ENCODE results near the gene VWA8. TPM values are rescaled to one million over a fixed set of nuclear protein-coding genes. Genes with fewer than 3 reads are reported as not detected.
A peak's percentile ranks its signal among the peaks of the same experiment; 100 is the strongest.

VWA8 gene
- total and polyA plus RNA-seq, 2 donors = 8.8 to 45.9 TPM

DNA sequence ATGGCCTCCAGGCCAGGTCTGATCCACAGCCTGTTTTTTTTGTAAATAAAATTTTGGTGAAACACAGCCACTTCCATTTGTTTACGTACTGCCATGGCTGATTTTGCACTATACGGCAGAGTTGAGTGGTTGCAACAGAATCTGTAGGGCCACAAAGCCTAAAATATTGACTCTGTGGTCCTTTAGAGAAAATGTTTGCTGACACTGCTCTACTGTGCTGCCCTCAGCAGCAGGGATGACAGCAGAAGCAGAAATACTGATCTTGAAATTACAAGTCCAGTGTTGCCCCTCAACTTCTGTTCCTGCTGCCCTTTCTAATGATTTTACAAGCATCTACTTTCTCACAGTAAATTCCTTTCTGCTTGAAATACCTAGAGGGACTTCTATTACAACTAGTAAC lies 258.4 kb downstream of the VWA8 start:
- H3K36me3 ChIP-seq (ENCODE audit: insufficient read depth) = no peaks in the 10 kb centered on the region
- H3K4me3 ChIP-seq (ENCODE audit: low read depth, low read length) = no peak overlapping the region
- DNase-seq (ENCODE audit: extremely low spot score) = no peak
- 90% methylated on average over 2 of the region's 2 CpGs for WGBS
- H3K27ac ChIP-seq (ENCODE audit: low read depth) = no peak overlapping the region
- no peaks in the 10 kb centered on the region for H3K4me1 ChIP-seq (ENCODE audit: insufficient read depth)

DNA sequence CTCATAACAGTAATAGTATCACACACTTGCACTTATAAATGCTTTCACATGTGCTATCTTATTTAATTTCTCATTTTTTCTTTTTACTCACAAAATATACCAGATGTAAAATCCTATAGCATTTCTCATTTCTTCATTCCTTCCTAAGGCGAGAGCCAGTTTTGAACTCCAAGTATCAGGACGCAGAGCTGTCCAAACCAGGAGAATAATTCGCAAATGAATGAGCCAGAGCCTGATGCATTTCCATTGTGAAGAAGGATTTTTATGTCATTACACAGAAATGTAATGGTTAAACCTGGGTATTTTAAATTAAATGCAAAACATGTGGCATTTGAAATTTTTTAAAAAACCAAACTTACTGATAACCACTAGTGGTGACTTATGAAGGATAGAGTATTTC lies 259.2 kb downstream of the VWA8 start:
- WGBS = 91% methylated on average over 3 of the region's 3 CpGs
- Histone ChIP-seq H3K4me3 (ENCODE audit: low read depth, low read length) (no peak overlapping the region), H3K4me1 (ENCODE audit: insufficient read depth) (no peaks in the 10 kb centered on the region), H3K36me3 (ENCODE audit: insufficient read depth) (no peaks in the 10 kb centered on the region), H3K27ac (ENCODE audit: low read depth) (no peak overlapping the region)
- DNase-seq (ENCODE audit: extremely low spot score) = no peak

DNA sequence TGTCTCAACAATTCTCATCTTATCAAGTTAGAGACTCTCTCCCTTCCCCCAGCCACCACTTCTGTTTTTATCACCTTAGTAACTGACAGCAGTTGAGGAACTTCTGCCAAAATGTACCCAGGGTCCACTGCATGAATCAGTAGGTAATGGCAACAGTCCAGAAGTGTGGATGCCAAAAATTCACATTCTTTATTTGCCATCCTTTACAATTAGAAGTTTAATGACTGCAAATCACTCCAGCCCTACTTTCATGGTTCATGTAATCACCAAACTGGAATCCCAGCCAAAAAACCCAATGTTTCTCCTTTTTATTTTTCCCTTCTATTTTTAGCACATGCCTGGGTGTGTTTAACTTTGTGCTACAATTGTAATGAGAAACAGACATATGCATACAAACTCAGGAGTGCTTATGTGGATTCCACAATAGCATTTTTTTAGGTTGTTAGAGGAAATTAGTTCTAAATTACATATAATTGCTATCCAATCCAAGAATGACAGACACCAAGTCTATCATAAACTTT lies 260.1 kb downstream of the VWA8 start:
- no peak overlapping the region for H3K4me3 ChIP-seq (ENCODE audit: low read depth, low read length)
- H3K36me3 ChIP-seq (ENCODE audit: insufficient read depth) = no peaks in the 10 kb centered on the region
- no peaks in the 10 kb centered on the region for H3K4me1 ChIP-seq (ENCODE audit: insufficient read depth)
- no peak for DNase-seq (ENCODE audit: extremely low spot score)
- H3K27ac ChIP-seq (ENCODE audit: low read depth) = no peak overlapping the region

DNA sequence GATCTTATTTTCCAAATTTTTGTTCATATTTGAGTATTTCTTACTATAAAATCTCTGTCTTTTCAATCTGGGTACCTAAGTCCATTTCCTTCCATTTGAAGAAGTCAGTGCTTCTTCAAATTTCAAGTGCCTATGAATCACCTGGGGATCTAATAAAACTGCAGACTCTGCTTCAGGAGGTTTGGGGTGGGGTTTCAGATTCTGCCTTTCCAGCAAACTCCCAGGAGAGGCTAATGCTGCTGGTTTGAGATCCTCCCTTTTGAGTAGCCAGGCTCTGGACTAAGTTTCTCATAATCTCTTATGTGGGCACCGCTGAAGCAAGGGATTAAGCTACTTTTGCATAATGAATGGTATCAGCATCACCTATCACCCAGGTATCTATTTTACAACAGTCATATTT lies 261.1 kb downstream of the VWA8 start:
- WGBS = 95% methylated on average over 1 of the region's 1 CpG
- H3K27ac ChIP-seq (ENCODE audit: low read depth) = no peak overlapping the region
- no peaks in the 10 kb centered on the region for H3K4me1 ChIP-seq (ENCODE audit: insufficient read depth)
- H3K36me3 ChIP-seq (ENCODE audit: insufficient read depth) = no peaks in the 10 kb centered on the region
- DNase-seq (ENCODE audit: extremely low spot score) = no peak
- H3K4me3 ChIP-seq (ENCODE audit: low read depth, low read length) = no peak overlapping the region

DNA sequence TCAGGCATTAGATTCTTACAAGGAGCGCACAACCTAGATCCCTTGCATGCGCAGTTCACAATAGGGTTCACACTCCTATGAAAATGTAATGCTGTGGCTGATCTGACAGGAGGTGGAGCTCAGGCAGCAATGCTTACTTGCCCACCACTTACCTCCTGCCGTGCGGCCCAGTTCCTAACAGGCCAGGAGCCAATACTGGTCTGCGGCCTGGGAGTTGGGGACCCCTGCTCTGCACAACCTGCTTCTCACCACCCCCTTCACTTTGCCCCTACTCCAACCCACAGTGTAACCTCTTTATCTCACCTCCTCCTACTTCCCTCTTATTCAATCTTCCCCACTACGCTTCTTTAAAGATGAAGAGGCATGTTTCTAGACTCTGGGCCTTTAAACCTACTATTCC lies 263.3 kb downstream of the VWA8 start:
- no peak overlapping the region for H3K27ac ChIP-seq (ENCODE audit: low read depth)
- no peaks in the 10 kb centered on the region for H3K4me1 ChIP-seq (ENCODE audit: insufficient read depth)
- no peaks in the 10 kb centered on the region for H3K36me3 ChIP-seq (ENCODE audit: insufficient read depth)
- no peak for DNase-seq (ENCODE audit: extremely low spot score)
- 96% methylated on average over 6 of the region's 6 CpGs for WGBS
- no peak overlapping the region for H3K4me3 ChIP-seq (ENCODE audit: low read depth, low read length)

DNA sequence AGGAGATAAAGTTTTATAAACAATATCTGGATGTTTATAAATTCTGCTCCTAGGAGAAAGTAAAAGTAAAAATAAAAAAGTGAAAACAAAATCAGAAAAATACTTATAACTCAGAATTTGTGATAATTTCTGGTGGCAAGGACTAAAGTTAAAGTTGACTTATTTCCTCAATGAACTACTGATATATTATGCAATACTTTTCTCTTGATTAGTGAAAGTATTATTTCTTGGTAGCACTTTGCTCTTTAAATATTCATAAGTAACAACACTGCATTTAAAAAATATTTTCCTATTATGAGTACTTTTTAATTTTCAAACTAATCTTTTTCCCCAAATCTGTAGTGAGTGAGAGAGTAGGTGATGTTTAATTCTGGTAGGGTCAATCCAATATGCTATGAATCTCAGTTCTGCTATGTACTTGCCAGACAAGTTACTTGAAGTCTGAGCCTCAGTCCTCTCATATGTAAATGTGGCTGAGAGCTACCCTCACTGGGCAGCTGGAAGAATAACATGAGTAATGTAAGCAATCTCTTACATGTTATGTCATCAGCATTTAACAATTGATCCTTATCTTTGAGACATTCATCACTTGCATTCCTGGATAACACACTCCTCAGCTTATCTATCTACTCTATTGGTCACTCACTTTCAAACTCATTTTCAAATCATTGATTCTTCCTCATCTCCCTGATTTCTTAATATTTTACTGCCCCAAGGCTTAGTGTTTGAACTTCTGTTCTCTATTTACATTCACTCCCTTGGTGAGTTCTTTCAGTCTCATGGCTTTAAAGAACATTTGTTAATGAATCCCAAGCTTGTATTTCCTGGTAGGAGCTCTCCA lies 264.5 kb downstream of the VWA8 start:
- no peaks in the 10 kb centered on the region for H3K36me3 ChIP-seq (ENCODE audit: insufficient read depth)
- peak overlapping the region; percentile 38 for H3K27ac ChIP-seq (ENCODE audit: low read depth)
- no peaks in the 10 kb centered on the region for H3K4me1 ChIP-seq (ENCODE audit: insufficient read depth)
- H3K4me3 ChIP-seq (ENCODE audit: low read depth, low read length) = no peak overlapping the region
- no peak for DNase-seq (ENCODE audit: extremely low spot score)

DNA sequence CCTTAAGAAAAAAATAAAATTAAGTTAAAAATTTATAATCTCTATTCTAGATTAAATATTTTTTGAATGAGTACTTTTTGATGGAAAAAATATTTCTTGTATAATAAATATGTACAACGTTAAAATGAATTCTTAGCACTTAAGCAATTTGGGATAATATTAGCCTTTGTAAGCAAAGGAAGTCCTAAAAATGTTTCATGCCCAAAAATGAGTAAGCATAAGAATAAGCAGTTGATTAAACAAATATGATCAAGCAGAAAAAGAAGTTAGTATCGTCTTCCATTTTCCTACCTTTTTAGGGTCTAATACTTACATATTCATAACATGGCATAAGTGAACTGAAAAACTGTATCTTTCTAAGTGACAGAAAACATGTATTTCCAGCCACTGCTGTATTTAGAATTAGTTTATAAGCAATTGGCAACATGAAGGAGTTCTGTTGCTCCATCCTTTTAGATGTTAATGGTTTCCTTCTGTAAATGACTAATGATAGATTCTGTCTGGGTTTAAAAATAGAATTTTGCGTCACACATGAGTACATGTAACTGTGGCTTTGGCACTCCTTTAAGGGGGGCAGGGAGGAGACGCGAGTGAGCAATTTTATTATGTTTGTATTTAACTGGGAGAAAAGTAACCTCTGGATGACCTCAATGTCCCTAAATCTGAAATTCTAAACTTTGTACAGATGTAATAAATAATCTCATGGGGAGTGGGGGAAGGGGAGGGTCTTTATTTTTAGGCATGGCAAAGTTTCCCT lies 266.2 kb downstream of the VWA8 start:
- H3K27ac ChIP-seq (ENCODE audit: low read depth) = peak overlapping the region; percentile 66
- no peak overlapping the region for H3K4me3 ChIP-seq (ENCODE audit: low read depth, low read length)
- DNase-seq (ENCODE audit: extremely low spot score) = peak; percentile 64
- no peaks in the 10 kb centered on the region for H3K36me3 ChIP-seq (ENCODE audit: insufficient read depth)
- H3K4me1 ChIP-seq (ENCODE audit: insufficient read depth) = no peaks in the 10 kb centered on the region
- WGBS = 14% methylated on average over 5 of the region's 5 CpGs

DNA sequence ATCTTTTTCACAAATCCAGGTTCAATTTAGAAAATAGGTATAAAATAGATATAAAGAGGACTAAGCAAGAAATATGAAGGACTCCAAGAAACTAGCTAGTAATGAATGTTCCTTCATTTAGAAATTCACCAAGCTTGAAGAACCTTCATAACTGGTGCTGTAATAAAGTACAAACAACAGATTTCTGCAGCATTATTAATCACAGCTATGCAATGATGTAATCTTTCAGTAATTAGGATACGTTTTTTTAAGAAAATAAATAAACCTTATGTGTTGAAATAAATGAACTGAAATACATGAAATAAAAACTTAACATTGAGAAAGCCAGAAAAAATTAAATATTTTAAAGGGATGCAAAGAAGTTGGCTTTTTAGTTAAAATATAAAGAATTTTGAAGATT lies 267.5 kb downstream of the VWA8 start:
- no peak overlapping the region for H3K27ac ChIP-seq (ENCODE audit: low read depth)
- DNase-seq (ENCODE audit: extremely low spot score) = no peak
- no peak overlapping the region for H3K4me3 ChIP-seq (ENCODE audit: low read depth, low read length)
- WGBS = 77% methylated on average over 1 of the region's 1 CpG
- no peaks in the 10 kb centered on the region for H3K36me3 ChIP-seq (ENCODE audit: insufficient read depth)
- no peaks in the 10 kb centered on the region for H3K4me1 ChIP-seq (ENCODE audit: insufficient read depth)

DNA sequence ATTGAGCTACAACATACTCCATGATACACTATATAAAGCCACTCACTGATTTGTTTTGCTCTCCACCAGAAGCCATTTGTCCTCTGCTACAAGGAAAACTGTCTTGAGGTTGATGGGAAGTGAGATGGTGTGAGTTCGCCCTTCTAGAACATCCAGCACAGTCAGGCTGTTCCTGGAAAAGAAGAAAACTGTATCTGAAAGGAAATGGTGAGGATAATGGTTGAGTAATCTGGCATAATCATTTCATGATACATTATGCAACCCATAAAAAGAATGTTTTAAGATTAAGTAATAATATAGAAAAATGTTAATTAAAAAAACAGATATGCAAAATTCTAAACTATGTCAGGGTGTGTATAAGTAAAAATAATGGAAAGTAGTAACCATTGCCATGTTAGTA lies 269.6 kb downstream of the VWA8 start:
- Histone ChIP-seq H3K27ac (ENCODE audit: low read depth) (no peak overlapping the region), H3K4me1 (ENCODE audit: insufficient read depth) (no peaks in the 10 kb centered on the region), H3K4me3 (ENCODE audit: low read depth, low read length) (no peak overlapping the region), H3K36me3 (ENCODE audit: insufficient read depth) (no peaks in the 10 kb centered on the region)
- 97% methylated on average over 1 of the region's 1 CpG for WGBS
- no peak for DNase-seq (ENCODE audit: extremely low spot score)

DNA sequence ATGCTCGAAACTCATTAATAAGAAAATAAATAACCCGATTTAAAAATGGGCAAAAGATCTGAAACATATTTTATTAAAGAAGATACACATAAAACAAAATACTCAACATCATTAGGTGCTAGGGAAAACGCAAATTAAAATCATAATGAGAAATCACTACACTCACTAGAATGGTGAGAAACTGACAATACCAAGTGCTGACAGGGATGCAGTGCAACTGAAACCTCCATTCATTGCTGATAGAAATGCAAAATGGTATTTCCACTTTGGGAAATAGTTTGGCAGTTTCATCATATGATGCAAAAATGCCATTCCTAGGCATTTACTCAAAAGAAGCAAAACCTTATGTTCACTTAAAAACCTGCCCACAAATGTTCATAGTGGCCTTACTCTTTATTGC lies 278.1 kb downstream of the VWA8 start:
- no peak for DNase-seq (ENCODE audit: extremely low spot score)
- Histone ChIP-seq H3K27ac (ENCODE audit: low read depth) (no peak overlapping the region), H3K4me1 (ENCODE audit: insufficient read depth) (no peaks in the 10 kb centered on the region), H3K4me3 (ENCODE audit: low read depth, low read length) (no peak overlapping the region), H3K36me3 (ENCODE audit: insufficient read depth) (peaks cover 2% of the 10 kb centered on the region)
- WGBS = 96% methylated on average over 3 of the region's 3 CpGs

DNA sequence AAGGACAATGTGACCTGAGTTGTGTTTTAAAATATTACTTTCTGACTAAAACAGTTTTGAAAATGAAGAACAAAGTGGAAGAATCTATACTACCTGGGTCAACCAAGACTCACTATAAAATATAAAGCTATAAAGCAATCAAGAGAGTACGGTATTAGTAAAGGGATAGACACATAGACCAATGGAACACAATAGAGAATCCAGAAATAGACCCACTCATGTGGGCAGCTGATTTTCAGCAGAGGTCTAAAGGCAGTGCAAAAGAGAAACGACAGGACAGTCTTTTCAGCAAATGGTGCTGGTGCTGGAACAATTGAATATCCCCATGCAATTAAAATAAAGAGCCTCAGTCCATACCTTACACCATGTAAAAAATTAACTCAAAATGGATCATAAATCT lies 278.9 kb downstream of the VWA8 start:
- Histone ChIP-seq H3K36me3 (ENCODE audit: insufficient read depth) (peaks cover 2% of the 10 kb centered on the region), H3K4me3 (ENCODE audit: low read depth, low read length) (no peak overlapping the region), H3K4me1 (ENCODE audit: insufficient read depth) (no peaks in the 10 kb centered on the region), H3K27ac (ENCODE audit: low read depth) (no peak overlapping the region)
- no peak for DNase-seq (ENCODE audit: extremely low spot score)
- 91% methylated on average over 2 of the region's 2 CpGs for WGBS

DNA sequence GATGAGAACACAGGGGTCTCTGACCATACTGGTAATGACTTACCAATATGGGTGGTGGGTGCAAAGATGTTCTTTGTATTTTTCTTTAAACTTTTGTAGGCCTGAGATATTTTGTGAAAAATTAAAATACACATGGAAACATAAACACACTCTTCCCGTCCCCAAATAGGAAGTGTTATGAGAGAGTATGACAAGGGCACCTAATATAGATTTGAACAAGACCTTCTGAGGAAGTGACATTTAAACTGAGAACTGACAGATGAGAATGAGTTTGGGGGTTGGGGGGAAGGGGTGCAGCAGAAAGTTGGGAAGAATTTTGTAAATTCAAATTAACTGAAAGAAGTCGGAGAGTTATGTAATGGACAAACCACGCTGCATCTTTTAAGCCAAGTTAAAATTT lies 279.3 kb downstream of the VWA8 start:
- Histone ChIP-seq H3K4me3 (ENCODE audit: low read depth, low read length) (no peak overlapping the region), H3K4me1 (ENCODE audit: insufficient read depth) (no peaks in the 10 kb centered on the region), H3K36me3 (ENCODE audit: insufficient read depth) (peaks cover 2% of the 10 kb centered on the region), H3K27ac (ENCODE audit: low read depth) (no peak overlapping the region)
- WGBS = 89% methylated on average over 3 of the region's 3 CpGs
- no peak for DNase-seq (ENCODE audit: extremely low spot score)

DNA sequence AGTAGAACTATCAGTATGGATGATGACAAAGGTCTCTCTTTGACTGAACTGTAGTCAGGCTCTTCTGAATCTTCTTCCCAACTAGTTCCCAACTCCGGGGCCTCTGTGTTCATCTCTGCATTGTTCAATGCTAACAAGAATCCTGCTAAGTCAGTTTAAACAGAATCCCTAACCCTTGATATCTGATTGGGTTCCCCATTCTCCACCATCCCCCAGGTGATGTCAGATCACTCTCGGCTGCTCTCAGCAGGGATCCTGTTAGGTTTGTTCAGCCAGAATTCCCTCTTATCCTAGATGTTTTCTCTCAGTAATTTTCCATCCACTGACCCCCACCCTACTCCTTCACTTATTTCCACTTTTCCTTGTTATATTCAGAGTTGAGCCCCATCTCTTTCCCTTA lies 280.0 kb downstream of the VWA8 start:
- no peak for DNase-seq (ENCODE audit: extremely low spot score)
- Histone ChIP-seq H3K4me3 (ENCODE audit: low read depth, low read length) (no peak overlapping the region), H3K36me3 (ENCODE audit: insufficient read depth) (peaks cover 2% of the 10 kb centered on the region), H3K4me1 (ENCODE audit: insufficient read depth) (no peaks in the 10 kb centered on the region), H3K27ac (ENCODE audit: low read depth) (no peak overlapping the region)
- 96% methylated on average over 2 of the region's 2 CpGs for WGBS

DNA sequence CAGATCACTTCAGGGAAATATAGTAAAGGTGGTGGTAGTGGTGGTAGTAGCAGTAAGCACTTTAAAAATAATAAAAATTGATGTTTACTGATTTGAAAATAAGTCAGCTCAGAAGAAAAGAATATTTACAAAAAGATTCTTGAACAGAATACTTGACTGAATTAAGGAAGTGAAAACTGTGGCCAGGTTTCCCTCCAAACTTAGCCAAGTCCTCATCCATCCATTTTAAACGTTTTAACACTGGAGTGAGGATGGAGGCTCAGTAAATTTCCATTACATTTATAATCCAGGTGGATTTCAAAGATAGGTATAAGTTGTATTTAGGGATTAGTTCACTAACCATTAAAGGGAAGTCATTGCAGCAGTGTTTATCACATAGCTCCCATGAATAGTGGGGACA lies 282.1 kb downstream of the VWA8 start:
- H3K27ac ChIP-seq (ENCODE audit: low read depth) = no peak overlapping the region
- DNase-seq (ENCODE audit: extremely low spot score) = no peak
- 18% methylated on average over 1 of the region's 1 CpG for WGBS

More for the DNA sequence above, 282.1 kb downstream of the VWA8 start:
- no peak overlapping the region for H3K4me3 ChIP-seq (ENCODE audit: low read depth, low read length)
- peaks cover 2% of the 10 kb centered on the region for H3K36me3 ChIP-seq (ENCODE audit: insufficient read depth)
- no peaks in the 10 kb centered on the region for H3K4me1 ChIP-seq (ENCODE audit: insufficient read depth)
